Panc1 (cell line): Measurements from ENCODE around the gene SH3D19.

Experiments used
- POLR2AphosphoS5 ChIP-seq: IDR thresholded peaks from 2 replicates; pipeline ENCODE4 v1.6.1; 2012; ENCODE audit warnings: mild to moderate bottlenecking, low read depth, low read length, moderate library complexity
- SIN3A ChIP-seq: IDR thresholded peaks from 2 replicates; pipeline ENCODE4 v1.6.1; 2012; ENCODE audit warnings: low read depth, mild to moderate bottlenecking, low read length, moderate library complexity, borderline replicate concordance; ENCODE audit not compliant: insufficient read depth
- TCF7L2 ChIP-seq: IDR thresholded peaks from 2 replicates; pipeline ENCODE4 v1.6.1; 2011; ENCODE audit warnings: mild to moderate bottlenecking, low read depth, low read length, inconsistent platforms
- TF ChIP-seq, protein P1 (sequence below): fragments of 450-650 bp; IDR thresholded peaks from 2 replicates; pipeline ENCODE4 v1.5.1; 2017; ENCODE audit warnings: mild to moderate bottlenecking
- TF ChIP-seq, protein P2 (sequence below), 2 experiments: IDR thresholded peaks; 2 replicates each; pipeline ENCODE4 v1.6.1; 2011 to 2012; ENCODE audit warnings: low read depth in 2 of 2, control low read depth in 1 of 2, low read length in 1 of 2, mild to moderate bottlenecking in 1 of 2, moderate library complexity in 1 of 2; ENCODE audit not compliant: insufficient read depth in 1 of 2

DNA sequence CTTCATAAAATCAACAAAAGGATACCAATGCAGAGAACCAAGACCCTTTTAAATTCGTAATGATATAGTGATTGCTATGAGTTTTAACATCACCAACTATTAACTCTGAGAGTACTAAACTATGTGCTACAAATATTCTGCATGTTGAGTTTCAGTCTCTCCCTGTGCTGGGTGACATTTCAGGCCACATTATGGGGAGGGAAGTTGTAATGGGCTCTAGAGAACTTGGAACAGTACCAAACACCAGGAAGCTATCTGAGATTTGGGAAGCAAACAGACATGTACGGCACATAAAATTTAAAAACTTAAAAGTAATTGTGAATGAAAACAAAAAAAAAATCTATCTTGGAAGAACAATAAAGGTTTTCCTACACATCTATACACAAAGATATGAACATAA lies 108.1 kb downstream of the SH3D19 start:
- TF ChIP-seq, protein P1, sequence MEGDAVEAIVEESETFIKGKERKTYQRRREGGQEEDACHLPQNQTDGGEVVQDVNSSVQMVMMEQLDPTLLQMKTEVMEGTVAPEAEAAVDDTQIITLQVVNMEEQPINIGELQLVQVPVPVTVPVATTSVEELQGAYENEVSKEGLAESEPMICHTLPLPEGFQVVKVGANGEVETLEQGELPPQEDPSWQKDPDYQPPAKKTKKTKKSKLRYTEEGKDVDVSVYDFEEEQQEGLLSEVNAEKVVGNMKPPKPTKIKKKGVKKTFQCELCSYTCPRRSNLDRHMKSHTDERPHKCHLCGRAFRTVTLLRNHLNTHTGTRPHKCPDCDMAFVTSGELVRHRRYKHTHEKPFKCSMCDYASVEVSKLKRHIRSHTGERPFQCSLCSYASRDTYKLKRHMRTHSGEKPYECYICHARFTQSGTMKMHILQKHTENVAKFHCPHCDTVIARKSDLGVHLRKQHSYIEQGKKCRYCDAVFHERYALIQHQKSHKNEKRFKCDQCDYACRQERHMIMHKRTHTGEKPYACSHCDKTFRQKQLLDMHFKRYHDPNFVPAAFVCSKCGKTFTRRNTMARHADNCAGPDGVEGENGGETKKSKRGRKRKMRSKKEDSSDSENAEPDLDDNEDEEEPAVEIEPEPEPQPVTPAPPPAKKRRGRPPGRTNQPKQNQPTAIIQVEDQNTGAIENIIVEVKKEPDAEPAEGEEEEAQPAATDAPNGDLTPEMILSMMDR, result no peak
- no peak for TF ChIP-seq POLR2AphosphoS5
- TF ChIP-seq, protein P2, sequence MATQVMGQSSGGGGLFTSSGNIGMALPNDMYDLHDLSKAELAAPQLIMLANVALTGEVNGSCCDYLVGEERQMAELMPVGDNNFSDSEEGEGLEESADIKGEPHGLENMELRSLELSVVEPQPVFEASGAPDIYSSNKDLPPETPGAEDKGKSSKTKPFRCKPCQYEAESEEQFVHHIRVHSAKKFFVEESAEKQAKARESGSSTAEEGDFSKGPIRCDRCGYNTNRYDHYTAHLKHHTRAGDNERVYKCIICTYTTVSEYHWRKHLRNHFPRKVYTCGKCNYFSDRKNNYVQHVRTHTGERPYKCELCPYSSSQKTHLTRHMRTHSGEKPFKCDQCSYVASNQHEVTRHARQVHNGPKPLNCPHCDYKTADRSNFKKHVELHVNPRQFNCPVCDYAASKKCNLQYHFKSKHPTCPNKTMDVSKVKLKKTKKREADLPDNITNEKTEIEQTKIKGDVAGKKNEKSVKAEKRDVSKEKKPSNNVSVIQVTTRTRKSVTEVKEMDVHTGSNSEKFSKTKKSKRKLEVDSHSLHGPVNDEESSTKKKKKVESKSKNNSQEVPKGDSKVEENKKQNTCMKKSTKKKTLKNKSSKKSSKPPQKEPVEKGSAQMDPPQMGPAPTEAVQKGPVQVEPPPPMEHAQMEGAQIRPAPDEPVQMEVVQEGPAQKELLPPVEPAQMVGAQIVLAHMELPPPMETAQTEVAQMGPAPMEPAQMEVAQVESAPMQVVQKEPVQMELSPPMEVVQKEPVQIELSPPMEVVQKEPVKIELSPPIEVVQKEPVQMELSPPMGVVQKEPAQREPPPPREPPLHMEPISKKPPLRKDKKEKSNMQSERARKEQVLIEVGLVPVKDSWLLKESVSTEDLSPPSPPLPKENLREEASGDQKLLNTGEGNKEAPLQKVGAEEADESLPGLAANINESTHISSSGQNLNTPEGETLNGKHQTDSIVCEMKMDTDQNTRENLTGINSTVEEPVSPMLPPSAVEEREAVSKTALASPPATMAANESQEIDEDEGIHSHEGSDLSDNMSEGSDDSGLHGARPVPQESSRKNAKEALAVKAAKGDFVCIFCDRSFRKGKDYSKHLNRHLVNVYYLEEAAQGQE (IDR thresholded peaks at IDR 0.05; ENCODE audit: insufficient read depth in 1 of 2, low read depth in 2 of 2, low read length in 1 of 2), result no peak
- no peak for TF ChIP-seq SIN3A
- TF ChIP-seq TCF7L2, result no peak
